ENCODE results near the gene CSF3R. TPM values are rescaled to one million over a fixed set of nuclear protein-coding genes. Genes with fewer than 3 reads are reported as not detected.

CSF3R gene
- total RNA-seq, 1 experiment from 2014 or later = not detected

GRCh38 chr1:36479505-36480051 lies 3.1 kb downstream of the CSF3R start:
- Histone ChIP-seq H2BK20ac (ENCODE audit: low read depth, low read length, poor library complexity, severe bottlenecking) (no peak overlapping the region), H3K4me2 (ENCODE audit: insufficient read depth, insufficient read length, low read length) (no peak overlapping the region), H2BK120ac (ENCODE audit: low read depth, low read length, poor library complexity, severe bottlenecking) (no peak overlapping the region), H4K8ac (replicated peaks; ENCODE audit: insufficient read length, low read depth, low read length) (no peak overlapping the region), H2AK5ac (ENCODE audit: insufficient read length, low read length) (no peak overlapping the region), H3K9me3 (ENCODE audit: control insufficient read depth, low read depth, low read length) (no peaks in the 10 kb centered on the region), H3K27me3 (ENCODE audit: insufficient read depth, low read length) (no peaks in the 10 kb centered on the region; the same call in 1 of the 2 replicates), H3K56ac (ENCODE audit: insufficient read length, low read depth, low read length) (no peak overlapping the region), H2BK5ac (ENCODE audit: insufficient read length, low read length) (no peak overlapping the region), H4K91ac (ENCODE audit: insufficient read length, low read depth, low read length) (no peak overlapping the region), H3K79me2 (ENCODE audit: insufficient read depth, low read length) (no peaks in the 10 kb centered on the region), H2AFZ (ENCODE audit: low read length) (no peak overlapping the region), H3K18ac (ENCODE audit: insufficient read length, low read depth, low read length) (no peak overlapping the region), H2BK12ac (ENCODE audit: insufficient read length, low read depth, low read length) (no peak overlapping the region), H3K23ac (ENCODE audit: insufficient read length, low read depth, low read length) (no peak overlapping the region), H3K4ac (ENCODE audit: low read depth, low read length) (no peak overlapping the region), H3K79me1 (ENCODE audit: insufficient read depth, low read depth, low read length, poor library complexity, severe bottlenecking) (no peaks in the 10 kb centered on the region), H2BK15ac (ENCODE audit: low read depth, low read length) (no peak overlapping the region), H3K9ac (ENCODE audit: extremely low read depth, insufficient read length, low read length) (no peak overlapping the region), H3K23me2 (ENCODE audit: insufficient read length, low read depth, low read length, poor library complexity, severe bottlenecking) (no peaks in the 10 kb centered on the region), H3K14ac (ENCODE audit: insufficient read depth, low read length) (no peak overlapping the region), H3K27ac (ENCODE audit: insufficient read length, low read depth, low read length) (no peak overlapping the region), H4K5ac (ENCODE audit: insufficient read length, low read depth, low read length) (no peak overlapping the region), H4K20me1 (ENCODE audit: control insufficient read depth, insufficient read depth, insufficient read length) (no peaks in the 10 kb centered on the region), H3K4me1 (ENCODE audit: insufficient read depth, low read length) (no peaks in the 10 kb centered on the region), H3T11ph (ENCODE audit: low read length) (no peak overlapping the region)
- Mint-ChIP-seq H3K9me3 (no peaks in the 10 kb centered on the region), H3K4me1 (peaks cover 10% of the 10 kb centered on the region in 2 experiments), H3K4me3 (no peak overlapping the region), H3K27me3 (ENCODE audit: low read depth) (peaks cover 44% of the 10 kb centered on the region), H3K36me3 (ENCODE audit: insufficient read depth in 1 of 3, low read depth in 3 of 3) (no peaks in the 10 kb centered on the region), H3K27ac (no peak overlapping the region)
- no peak for TF ChIP-seq CTCF (conservative IDR thresholded peaks at IDR 0.05)
- DNase-seq = no peak
- no CpG with 5 or more reads among the region's 2 CpGs for WGBS (ENCODE audit: extremely low coverage, insufficient read length, low lambda C conversion rate)

Data from H9 (cell line).